Sciatic nerve (tissue), 2 donors: ENCODE results near the gene TMEM131. TPM values are rescaled to one million over a fixed set of nuclear protein-coding genes. Genes with fewer than 3 reads are reported as not detected.
A peak's percentile ranks its signal among the peaks of the same experiment; 100 is the strongest.

Experiments
- ATAC-seq: fragments of 200-7000 bp; cut with Tn5 transposase; one replicate; pipeline ENCODE4 v1.9.1; 2020; ENCODE audit warnings: mild to moderate bottlenecking, moderate library complexity
- DNase-seq: peaks from one replicate; pipeline ENCODE4 v3.0.0-alpha.2; 2020; ENCODE audit warnings: low spot score
- intact Hi-C: fragments of 100-400 bp; cut with DNase I; formaldehyde crosslinking; loops from one replicate; pipeline ENCODE4 v1.14.2; 2022
- total RNA-seq: library from RNA; stranded (reverse); fragmentation: NEBNext Ultra II Directional; extraction: Animal tissue kit (Norgen Biotek cat#: 25700); gene quantifications from one replicate; pipeline ENCODE4 v1.2.1, GENCODE V29; 2021
- donor health status: DM: no; HTN: no; CAD: no.
- donor health status: DM: no; HTN: no; CAD: no.

Gene TMEM131
- total RNA-seq, 1 donor from 2014 or later, result 43.2 TPM

DNA sequence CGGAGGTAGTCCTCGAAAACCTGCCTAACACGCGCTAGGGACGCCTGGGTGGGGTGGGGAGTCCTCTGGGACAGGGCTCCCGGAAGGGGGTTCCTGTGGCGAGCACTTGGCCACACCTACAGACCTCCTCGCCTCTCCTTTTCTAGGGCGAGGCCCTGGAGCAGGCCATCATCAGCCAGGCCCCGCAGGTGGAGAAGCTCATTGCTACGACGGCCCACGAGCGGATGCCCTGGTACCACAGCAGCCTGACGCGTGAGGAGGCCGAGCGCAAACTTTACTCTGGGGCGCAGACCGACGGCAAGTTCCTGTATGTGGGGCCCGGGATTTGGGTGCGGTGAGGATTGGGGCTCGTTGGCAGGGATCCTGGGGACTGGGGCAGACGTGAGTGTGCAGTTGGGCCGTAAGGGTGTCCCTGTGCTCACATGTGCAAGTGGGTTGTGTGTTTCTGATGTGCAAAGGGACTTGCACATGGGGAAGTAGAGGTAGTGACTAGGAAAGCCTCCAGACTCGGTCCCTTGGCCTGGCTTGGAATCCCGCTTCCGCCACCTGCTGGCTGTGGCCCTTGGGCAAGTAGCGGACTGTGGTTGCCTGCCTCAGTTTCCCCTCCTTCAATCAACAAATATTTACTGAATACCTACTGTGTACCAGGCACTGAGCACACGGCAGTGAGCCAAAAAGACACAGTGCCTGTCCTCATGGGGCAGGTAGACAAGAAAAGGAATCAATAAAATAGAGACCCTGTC lies 270.6 kb downstream of the TMEM131 start:
- ATAC-seq (no peak), DNase-seq (no peak)
- intact Hi-C loops, result no loop called here

DNA sequence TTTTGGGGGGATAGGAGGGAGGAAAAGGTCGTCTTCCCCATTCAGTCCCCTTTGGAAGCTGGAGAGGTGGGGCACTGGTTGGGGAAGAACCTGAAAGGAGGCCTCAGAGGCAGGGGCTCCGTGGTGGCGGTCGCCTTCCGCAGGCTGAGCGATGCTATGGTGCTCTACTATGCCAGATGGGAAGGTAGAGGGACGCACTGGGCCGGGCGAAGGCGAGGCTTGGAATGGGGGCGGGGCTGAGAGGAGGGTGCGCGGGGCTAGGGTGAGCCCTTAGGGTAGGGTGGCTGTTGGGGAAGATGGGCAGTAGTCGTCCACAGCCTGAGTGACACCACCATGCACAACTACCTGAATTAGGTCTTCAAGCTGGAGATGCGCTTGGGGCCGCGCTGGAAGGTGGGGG lies 271.2 kb downstream of the TMEM131 start:
- intact Hi-C loops, result no loop called here
- no peak for DNase-seq
- ATAC-seq, result no peak

DNA sequence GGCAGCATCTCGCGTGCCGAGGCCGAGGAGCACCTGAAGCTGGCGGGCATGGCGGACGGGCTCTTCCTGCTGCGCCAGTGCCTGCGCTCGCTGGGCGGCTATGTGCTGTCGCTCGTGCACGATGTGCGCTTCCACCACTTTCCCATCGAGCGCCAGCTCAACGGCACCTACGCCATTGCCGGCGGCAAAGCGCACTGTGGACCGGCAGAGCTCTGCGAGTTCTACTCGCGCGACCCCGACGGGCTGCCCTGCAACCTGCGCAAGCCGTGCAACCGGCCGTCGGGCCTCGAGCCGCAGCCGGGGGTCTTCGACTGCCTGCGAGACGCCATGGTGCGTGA lies 271.7 kb downstream of the TMEM131 start:
- ATAC-seq, result no peak
- no peak for DNase-seq
- intact Hi-C loops, result no loop called here

DNA sequence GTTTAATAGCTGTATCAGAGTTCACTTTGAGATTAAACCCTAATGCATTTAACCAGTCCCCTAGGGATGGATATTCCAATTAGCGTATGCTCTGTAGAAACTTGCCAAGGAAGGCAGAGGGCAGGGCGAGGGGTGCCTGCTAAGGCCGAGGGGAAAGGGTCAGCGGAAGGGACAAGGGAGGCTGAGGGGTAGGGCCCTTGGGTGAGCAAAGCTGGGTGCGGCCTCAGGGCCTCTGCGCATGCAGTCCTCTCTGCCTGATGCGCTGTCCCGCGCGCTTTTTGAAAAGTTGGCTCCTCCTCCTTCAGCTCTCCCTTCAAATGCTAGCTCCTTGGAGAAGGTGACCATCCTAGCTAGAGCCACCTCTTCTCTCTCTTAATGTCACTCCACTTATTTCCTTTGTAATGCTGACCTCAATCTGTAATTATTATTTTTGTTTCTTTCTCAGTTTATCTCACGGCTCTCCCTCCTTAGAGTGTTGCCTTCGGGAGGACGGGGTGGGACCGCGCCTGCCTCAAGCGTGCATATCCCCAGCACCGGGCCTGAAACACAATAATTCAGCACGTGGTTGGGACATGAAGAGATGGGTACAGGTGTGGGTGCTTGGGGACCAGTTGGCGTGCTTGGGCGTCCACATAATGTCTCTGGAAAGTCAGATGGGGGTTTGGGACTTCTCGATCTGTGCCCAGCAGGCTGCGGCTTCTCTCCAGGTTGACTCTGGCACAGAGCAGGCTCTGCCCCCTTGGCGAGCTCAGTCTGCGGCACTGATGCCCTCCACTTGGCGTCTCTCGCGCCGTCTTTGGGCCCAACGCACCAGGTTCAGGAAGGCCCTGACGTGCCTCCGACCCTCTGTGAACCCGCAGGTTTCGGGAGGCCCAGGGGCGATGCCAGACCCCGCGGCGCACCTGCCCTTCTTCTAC lies 272.3 kb downstream of the TMEM131 start:
- no peak for DNase-seq

DNA sequence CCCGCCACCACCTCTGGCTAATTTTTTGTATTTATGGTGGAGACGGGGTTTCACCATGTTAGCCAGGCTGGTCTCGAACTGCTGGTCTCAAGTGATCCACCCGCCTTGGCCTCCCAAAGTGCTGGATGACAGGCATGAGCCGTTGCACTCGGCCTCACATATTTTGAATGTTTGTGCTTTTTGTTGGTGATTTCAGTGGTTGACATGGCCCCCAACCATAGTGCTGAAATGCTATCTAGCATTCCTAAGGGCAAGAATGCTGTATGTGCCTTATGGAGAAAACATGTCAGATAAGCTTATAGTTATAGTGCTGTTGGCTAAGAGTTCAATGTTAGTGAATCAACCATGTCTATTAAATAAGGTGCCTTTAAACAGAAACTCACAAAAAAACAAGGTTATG lies 273.5 kb downstream of the TMEM131 start:
- no peak for ATAC-seq
- intact Hi-C loops, result no loop called here
- DNase-seq, result no peak

More for the DNA sequence above, 272.3 kb downstream of the TMEM131 start:
- no peak for ATAC-seq
- intact Hi-C loops, result no loop called here

DNA sequence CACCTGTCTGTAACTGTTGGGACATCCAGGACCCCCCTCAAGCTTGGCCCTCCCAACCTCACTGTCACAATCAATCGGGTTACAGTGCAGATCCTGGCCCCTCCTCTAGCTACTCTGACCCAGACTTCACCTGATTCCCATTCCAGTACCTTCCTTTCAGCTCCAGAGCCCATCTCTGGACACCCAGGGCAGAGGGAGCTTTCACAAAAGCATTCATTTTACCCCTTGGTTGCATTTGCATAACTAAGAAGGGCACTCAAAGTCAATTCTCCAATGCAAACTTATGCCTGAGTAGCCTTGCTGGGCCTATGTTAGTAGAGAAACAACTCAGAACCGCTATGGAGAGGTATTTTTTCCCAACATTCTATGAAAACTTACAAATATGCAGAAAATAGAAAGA lies 275.0 kb downstream of the TMEM131 start:
- DNase-seq, result no peak
- intact Hi-C loops, result loop anchor here (1.0 kb wide), 1 partner anchor 13 kb away; no protein-coding TSS in a partner anchor
- no peak for ATAC-seq

DNA sequence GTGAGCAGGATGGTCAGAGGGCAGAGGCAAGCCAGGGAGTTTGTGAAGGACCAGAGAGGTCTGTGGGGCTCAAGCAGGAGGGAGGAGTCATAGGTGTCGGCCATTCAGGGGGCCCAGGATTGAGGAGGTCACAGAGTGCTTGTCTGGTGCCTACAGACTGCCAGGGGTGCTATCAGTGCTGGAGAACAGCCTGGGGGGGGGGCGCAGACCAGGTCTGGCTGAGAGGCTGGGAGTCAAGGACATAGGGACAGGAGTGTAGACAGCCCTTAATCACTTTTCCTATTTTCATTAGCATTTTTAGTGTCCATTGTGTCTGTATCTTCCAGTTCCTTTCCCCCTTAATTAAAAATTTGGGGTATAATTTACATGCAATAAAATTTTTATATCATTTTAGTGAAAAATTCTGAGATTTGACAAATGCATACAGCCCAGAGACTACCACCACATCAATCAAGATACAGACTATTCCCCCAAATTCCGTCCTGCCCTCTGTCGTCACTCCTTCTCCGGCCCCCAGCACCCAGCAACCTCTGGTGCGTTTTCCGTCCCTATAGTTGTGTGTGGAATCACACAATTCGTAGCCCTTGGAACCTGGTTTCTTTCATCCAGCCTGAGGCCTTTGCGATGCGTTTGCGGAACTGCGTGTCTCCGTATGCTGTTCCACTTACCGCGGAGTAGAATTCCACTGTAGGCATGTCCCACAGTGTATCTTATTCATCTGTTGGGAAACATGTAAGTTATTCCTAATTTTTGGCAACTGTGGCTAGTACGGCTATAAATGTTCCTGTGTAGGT lies 276.2 kb downstream of the TMEM131 start:
- intact Hi-C loops, result no loop called here
- DNase-seq, result no peak
- ATAC-seq, result no peak

DNA sequence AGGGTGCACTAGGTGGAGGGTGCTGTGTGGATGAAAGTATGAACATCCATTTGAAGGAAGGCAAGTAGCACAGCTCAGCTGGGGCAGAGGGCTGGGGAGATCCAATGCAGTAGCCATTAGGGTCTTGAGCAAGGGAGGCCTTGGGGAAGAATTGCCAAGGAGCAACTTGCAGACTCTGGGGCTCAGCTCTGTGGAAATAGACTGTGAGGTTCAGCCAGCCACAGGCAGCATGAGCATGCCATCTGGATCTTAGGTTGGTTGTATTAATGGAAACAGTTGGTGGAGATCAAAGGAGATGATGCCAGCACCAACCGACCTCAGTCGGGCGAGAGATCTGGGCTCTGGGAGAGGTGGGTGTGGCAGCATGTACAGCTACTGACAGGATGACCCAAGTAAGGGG lies 276.8 kb downstream of the TMEM131 start:
- ATAC-seq, result no peak
- intact Hi-C loops, result no loop called here
- no peak for DNase-seq

DNA sequence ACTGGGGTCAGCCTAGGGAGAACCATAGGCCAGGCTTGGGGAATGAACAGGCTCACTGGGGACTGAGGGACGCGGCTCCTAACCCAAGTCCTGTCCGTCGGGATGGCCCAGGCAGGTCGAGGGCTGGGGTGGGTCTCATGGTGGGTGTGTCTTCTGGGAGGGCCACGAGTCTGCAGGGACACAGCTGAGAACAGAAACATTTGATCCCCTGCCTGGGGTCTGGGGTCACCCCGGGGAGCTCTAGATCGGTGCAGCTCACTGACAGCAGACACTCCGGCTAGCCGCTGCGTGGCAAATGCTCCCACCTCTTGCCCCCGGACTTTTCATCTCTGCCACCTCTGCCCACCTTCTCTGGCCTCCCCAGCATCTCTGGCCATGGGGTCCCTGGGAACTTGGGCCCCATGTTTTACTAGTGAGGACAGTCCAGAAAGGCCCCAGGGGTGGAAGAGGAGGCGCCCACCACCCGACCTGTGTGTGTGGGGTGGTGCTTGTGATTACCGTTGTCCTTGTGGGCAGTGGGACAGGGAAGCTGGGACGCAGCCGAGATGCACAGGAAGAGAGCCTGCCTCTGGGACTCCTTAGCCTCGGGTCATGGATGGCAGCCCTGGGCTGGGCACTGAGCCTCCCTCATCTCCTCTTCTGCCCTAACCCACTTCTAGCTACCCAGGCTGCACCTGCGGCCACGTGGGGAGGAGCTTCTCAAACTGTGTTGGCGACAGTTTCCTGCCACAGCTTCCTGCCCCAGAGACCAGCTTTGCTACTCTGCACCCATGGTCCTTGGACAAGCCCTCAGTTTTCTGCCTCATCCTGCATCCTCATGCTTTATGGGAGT lies 277.5 kb downstream of the TMEM131 start:
- intact Hi-C loops, result no loop called here
- DNase-seq (no peak), ATAC-seq (no peak)

DNA sequence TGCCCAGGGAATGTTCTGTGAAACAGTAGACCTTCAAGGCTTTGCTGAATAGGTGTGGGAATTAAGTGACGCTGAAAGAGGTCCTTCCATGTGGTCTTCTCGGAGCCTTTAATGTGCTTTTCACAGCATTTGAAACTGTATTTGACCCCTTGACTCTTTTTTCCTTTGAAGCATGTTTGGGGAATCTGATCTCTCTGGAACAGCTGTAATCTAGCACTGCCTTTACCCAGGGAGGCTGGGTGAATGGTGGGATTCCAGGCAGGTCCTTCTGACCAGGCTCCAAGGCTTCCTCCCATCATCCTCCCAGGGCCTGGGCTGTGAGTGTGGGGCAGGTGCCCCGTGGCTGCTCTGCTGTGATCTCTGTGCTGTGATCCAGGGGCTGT lies 278.1 kb downstream of the TMEM131 start:
- intact Hi-C loops, result no loop called here
- DNase-seq (no peak), ATAC-seq (no peak)

DNA sequence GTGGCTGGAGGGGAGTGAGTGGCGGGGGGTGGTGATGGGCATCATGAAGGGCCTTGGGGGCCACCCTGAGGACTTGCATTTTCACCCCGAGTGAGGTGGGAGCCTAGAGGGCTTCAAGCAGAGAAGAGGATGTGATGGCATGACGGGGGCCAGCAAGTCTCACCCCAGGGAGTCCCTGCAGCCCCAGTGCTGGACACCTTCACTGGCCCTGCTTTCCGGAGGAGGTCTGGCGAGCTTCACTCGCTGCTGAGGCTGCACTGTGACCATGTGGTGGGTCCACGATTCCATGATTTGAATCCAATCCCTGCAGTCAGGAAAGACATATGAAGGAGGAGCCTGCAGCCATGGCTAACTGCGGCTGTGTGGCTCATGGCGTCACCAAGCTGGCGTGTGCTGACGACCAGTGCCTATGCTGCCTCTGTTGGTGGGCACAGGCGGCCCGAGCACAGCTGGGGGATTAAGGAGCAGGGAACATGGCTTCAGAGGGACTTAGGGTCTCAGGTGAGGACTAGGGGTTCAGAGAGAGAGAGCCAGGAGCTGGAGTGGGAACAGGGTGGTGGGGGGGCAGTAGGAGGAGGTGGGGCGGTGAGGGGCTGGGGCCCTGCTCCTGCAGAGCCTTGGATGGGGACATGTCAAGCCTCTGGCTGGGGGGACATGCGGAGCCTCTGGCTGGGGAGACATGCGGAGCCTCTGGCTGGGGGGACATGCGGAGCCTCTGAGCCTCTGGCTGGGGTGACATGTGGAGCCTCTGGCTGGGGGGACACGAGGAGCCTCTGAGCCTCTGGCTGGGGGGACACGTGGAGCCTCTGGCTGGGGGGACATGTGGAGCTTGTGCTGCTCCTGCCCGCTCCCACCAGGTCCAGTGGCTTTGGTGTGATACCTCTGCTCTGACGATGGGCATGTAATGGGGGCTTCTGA lies 278.8 kb downstream of the TMEM131 start:
- intact Hi-C loops, result no loop called here
- DNase-seq (no peak), ATAC-seq (no peak)

DNA sequence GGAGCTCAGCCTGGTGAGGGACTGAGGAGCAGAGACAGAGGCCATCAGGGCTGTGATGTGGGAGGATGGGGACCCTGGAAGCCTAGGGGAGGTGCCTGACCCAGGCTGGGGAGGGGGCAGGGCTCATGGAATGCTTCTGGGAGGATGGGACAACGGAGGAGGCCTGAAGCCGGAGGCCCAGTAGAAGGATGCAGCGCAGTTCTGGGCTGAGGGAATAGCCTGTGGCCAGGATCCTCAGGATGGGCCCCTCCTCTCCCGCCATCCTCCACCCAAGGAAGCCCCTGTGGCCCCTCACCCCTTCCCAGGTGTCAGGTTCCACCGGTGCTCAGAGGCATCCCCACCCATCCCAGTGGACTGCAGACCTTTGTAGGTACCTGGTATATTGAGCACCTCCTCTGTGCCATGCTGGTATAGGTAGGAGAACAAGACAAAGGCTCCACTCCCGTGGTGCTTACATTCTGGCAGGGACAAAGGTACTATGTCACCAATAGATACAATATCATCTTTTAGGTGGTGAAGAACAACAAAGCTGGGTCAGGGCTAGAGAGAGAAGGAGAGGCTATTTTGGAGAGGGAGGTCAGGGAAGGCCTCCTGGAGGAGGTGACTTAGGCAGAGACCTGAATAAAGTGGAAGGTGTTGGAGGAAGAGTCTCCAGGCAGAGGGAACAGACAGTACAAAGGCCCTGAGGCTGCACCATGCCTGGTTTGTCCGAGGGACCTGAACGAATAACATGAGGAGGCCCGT lies 279.6 kb downstream of the TMEM131 start:
- intact Hi-C loops, result no loop called here
- ATAC-seq, result no peak

DNA sequence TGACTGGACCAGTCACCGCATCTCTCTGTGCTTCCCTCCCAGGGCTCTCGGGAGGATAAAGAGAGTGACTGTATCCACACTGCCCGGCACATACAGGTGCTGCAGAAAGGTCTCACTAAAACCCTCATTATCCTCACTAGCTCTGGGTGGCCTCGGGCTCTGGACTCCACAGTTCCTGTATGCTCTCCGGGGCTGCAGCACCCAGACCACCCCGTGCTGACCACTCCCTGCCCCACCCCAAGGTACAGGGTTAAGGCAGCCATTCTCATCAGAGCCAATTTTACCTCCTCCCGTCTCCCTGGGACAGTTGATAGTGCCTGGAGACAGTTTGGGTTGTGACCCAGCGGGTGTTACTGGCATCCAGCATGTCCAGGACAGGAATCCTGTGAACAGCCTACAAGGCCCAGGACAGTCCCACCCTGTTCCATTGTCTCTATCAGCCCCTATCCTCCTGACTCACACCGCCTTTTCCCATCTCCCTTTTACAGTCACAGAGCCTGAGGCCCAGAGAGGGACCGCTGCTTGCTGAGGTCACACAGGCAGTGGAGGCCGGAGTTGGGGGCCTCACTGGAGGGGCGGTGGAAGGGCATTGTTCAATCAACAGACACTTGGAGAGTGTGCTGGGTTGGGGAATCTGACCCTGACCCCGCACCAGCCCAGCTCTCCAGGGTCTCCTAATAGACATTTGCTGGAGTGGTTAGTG lies 280.6 kb downstream of the TMEM131 start:
- DNase-seq, result no peak
- ATAC-seq, result no peak
- intact Hi-C loops, result no loop called here

More for the DNA sequence above, 279.6 kb downstream of the TMEM131 start:
- no peak for DNase-seq

DNA sequence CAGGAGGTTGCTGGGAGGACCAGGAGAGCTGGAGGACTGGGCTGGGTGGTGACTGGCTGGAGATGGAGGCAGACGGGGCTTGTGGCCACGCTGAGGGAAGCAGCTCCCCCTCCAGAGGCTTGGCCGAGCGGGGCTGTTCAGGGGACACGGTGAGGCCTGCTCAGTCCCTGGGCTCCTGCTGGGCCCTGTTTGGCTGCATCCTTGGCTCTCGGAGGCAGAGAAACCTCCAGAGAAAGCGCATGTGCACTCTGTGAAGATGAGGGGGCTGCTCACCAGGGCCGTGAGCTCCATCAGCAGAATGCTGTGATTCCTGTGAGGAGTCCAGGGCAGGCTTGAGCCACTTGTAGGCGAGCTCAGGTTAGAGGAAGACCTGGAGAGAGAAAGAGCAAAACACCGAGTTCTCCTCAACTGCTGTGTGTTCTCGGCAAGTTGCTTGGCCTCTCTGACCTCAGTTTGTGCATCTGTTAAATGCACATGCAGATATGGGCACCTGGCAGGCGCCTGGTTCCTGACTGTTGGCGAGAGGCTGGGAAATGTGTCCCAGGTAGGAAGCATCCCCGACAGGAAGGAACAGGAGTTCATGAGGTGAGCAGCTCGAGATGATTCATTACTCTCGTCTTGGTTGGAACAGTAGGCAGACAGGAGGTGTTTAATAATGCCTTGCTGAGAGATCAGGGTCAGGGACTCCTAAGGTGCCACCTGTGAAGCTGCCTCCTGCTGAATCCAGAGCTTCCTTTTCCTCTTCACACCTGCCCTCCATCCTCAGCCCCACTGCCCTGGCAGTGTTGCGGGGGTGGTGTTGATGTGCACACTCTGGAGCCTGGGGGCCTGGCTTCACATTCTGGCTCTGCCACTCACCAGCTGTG lies 281.4 kb downstream of the TMEM131 start:
- intact Hi-C loops, result no loop called here
- no peak for ATAC-seq
- DNase-seq, result no peak

DNA sequence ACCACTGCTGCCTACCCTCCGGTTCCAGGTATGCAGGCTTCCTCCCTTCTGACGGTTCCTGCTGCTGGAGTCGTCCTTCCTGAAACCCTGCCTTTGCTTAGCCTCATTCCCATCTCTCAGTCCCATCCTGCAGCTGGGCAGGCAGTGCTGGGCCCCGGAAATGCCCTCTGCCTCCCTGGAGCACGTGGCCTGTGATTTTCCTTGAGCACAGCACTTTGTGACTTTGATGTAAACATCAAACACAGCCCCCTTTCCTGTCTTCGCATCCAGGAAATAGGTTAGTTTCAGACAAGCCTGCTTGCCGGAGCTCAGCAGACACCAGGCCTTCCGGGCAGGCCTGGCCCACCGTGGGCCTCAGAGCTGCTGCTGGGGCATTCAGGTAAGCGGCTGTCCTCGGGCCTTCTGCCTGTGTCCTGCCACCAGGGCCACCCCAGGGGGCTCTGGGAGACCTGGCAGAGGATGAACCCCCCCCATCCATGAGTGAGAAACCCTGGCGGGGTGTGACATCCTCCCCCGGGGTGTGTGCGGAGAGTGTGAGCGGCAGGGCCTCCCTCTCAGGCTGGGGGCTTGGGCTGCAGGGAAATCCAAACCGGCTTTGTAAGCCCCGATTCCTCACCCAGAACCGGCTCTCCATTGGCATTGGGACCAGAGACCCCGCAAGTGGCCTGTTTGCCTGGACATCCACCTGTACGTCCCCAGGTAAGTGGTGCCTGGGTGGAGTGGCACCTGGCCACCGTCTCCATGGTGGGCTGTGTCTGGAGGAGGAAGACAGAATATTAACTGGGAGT lies 282.3 kb downstream of the TMEM131 start, which contains the start of gene ZAP70:
Gene ZAP70, plus strand, starts transcription at position 281 of the 788 bp plus-strand sequence. CDS start 10,461 bp downstream, outside the sequence.
- intact Hi-C loops, result no loop called here
- ATAC-seq (peak; percentile 12), DNase-seq (no peak)
